NCI-H526 (cell line): ENCODE measurements around the gene MRPS10.

Experiments
- DNase-seq, 2 experiments: peaks; one replicate each; lab custom pipeline; 2025; lab: John Stamatoyannopoulos, UW

The MRPS10 gene

GRCh38 chr6:42217519-42218367 is at the start of gene MRPS10:
Gene MRPS10, minus strand, starts transcription at chr6:42217861. Its CDS starts 12 bp downstream, at chr6:42217849.
- peak; percentile 94 to 97 for DNase-seq

GRCh38 chr6:42266538-42266937 is 48.9 kb upstream of the MRPS10 start:
- no peak for DNase-seq

DNA sequence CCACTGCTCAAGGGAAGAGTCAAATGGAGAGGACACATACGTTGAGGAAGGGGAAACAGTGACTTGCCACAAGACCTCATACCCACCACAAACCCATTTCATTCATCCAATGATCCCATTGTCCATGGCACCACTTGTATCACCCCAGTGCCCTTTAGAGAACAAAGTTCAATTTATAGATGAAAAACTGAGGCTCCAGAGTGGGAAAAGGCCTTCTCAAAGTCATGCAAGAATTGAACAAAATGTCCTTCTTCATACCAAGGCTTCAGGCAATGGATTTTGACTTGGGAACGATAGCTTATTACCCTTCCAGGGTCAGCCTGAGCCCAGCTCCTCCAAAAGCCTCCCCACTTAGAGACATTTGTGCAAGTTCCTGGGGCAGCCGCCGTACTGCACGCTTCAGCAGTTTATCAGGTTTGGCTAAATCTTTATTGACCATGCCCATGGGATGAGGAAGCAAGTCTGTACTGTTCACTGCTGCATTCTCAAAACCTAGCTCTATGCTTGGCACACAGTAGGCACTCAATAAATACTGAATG is 47.3 kb upstream of the MRPS10 start:
- no peak for DNase-seq

DNA sequence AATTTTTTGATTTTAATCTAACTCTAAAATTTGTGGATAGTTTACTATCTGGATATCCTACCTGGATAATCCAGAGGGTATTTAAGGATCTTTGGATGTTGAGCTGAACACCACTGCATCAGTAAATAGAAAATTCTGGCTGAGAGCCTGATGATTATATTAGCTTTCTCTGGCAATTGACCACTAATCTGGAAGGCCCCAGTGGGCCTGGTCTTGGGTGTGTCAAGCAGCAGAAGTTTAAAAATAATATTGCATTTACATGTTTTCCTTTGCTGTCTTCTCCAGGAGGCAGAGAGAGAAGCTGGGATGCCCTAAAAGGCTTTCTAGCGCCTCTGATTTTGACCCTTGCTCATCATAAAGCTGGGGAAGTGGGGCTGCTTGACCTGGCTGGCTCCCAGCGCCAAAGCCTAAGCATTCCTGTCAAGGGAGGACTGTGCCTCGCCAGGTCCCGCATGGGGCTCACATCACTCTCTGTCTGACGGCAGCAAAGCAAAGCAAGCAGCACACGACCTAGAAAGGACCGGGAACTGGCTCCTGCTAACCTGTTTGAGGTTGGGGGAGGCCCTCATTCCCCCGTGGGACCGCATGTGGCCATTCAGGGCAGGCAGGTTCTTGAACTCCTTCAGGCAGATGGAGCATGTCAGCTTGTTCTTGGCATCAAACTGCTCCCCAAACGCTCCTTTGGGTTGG is 46.6 kb upstream of the MRPS10 start:
- DNase-seq, result no peak

DNA sequence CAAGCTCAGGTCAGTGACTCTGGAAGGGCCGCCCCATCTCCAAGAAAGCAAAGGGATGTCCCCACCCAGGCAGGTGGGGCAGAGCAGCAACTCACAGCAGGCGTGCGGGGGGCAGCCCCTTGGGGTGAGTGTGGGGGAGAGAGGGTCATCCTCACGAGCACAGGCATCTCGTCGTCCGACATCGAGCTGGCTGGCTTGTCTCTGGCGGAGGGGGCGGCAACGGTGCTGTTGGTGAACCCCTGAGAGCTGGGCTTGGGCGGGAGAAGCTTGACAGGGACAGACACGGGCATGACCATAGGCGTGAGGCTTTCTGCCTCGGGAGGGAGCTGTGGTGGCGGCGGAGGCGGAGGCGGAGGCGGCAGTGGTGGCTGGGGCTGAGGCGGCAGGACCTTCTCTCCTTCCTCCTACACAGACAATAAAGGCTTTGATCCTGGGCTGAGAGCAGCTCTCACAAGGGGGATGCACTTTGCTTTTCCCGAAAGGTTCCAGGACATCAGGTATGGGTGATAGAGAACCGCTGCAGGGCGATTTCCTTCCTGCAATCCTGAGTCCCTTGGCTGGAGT is 45.6 kb upstream of the MRPS10 start:
- DNase-seq, result no peak

DNA sequence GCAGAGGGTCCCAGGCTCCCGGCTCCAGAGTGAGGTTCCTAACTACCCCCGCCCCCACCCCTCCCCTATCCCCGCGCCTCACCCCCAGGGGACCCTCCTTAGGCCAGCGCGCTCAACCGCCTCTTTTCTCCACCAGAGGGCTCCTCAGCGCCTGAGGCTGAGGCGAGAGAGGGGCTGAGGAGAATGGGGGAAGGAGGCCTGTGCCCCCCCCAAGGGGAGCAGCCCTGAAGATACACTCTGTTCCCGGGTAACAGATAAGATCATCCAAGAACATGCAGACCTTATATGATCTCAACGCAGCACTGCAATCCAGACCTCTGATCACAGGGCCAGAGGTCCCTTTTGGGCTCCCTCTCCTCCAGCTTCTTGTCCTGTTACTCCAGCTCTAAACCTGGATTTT is 43.3 kb upstream of the MRPS10 start:
- DNase-seq, result peak in 1 of 2 experiments; percentile 51

- no peak for DNase-seq
These were observed 42.8 kb upstream of the MRPS10 start for GRCh38 chr6:42260396-42260888.

- no peak for DNase-seq
These were observed 42.3 kb upstream of the MRPS10 start for GRCh38 chr6:42259841-42260395.

DNA sequence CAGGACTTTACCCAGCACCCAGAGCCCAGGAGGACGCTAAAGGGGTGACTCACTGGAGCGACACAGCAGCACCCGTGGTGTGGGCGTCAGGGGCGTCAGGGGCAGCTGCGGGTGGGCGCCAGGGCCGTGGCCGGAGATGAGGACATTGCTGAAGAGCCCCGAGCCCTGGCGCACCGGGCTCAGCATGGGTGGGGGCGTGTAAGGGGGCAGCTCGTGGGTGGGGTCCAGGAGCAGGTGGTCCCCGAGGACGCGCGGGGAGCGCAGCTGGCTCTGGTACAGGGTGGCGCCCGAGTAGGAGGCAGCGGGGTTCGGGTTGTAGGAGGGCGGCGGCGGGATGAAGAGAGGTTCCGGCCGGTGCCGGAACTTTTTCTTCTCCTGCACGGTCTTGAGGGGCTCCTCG is 41.6 kb upstream of the MRPS10 start:
- DNase-seq, result no peak

DNA sequence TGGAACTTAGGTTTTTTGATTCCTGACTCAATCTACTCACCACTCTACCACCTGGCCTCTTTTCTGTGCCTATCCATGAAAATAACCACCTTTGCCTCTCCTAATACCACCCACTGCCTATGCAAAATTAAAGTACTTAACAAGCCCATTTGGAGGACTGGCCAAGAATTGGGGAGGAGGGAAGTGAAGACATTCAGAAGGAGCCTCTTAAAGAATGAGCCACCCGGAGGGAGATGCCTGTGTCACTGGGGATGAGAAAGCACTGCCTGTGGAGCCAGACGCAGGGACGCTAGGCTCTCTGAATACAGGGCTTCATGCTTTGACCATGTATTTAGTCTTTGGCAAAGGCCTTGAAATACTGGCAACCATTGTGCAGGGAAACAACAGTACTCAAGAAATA is 40.0 kb upstream of the MRPS10 start:
- DNase-seq, result no peak

DNA sequence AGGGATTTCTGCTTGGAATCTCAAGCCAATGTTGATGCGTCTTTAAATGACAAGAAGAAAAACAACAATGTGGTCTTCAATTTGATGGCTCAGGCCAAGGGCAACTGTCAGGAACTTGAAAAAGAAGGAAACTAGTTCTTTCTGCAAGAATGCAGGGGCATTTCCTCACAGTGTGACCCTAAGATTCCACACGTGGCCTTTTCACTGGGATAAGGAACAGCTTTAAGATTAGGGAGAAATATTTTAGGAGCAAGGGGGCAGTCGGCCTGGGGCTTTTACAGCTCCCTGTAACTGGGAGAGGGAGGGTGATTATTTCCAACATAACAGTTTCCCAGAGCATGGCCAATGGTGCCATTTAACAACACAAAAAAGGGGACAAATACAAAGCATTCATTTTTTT is 39.4 kb upstream of the MRPS10 start:
- DNase-seq, result no peak

DNA sequence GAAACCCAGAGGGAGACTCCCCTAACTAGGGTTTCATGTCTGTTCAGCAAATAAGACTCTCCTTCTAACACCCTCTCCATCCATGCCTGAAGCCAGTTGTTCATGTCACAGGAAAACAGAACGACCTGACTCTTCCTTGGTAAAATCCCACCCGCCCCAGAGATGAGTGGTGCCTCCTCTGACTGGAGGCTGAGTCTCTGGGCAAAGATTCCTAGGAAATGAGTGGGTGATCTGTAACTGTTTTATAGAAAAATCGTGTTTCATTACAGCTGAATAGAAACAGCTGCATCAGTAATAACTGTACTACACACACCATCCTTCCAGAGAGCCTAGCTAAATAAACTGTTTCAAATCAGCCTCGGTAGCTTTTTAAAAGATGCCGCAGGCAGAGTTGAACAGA is 37.4 kb upstream of the MRPS10 start:
- no peak for DNase-seq

DNA sequence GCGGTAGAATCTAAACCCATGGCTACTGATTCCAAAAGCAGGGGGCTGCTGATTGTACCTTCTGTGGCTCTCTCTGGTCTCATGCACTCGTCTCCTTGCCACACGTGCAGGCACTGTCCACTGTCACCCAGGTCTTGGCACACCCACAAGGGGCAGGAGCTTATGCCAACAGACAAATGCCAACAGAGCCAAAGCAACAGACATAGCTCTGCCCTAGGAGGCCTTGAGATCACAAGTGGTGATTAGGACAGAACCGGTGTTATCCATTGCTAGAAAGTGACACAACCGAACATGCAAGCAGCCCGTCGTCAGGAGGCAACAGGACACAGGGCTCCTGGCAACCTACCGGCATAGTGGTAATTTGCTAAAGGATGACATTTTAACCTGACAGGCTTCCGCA is 36.8 kb upstream of the MRPS10 start:
- DNase-seq, result no peak

DNA sequence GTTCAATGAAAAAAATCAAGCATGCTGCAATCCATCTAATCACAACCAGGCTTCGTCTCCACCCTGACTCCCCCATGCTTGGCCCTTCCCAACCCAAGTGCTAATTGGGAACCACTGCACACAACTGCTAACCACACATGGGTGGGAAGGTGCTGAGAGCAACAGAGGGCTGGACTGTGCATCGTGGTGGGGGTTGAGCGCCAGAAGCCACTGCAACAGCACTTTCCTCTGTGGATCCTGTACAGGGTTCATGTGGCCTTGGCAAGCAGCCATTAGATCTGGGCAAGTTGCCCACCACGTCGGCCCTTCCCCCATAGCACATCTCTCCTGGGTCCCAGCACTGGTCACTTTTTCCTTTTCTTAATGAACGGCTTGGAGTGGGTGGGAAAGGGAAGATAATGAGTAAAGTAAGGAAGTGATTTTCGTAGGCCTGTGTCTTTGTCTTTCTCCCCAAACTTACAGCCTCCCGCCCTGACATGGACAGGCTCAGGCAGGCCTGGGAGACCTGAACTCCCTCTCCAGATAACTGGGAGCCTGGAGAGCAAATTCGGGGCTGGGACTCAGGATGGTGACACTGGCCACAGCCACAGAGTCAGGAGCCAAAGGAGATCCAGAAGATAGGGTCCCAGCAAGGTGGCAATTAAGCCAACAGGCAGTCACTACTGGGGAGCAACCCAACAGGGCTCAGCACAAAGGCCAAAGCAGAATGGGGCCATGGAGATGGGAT is 34.4 kb upstream of the MRPS10 start:
- DNase-seq, result no peak

DNA sequence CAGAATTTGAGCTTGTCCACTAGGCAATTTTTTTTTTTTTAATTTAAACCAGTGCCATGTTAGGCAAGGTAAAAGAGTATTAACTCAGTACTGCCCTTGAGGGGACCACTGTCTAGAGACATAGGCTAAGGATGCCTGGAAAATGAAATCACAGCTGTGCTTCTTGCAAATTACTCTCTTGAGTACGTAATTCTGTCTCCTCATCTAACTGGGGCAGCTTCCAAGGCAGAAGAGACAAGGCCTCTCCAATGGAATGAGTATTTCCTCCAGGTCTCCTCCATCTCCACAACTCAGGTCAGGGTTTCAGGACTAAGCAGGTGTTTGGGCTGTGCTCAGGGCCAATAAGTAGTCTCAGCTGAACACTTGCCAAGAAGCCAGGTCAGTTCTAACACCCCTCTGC is 33.8 kb upstream of the MRPS10 start:
- DNase-seq, result no peak

DNA sequence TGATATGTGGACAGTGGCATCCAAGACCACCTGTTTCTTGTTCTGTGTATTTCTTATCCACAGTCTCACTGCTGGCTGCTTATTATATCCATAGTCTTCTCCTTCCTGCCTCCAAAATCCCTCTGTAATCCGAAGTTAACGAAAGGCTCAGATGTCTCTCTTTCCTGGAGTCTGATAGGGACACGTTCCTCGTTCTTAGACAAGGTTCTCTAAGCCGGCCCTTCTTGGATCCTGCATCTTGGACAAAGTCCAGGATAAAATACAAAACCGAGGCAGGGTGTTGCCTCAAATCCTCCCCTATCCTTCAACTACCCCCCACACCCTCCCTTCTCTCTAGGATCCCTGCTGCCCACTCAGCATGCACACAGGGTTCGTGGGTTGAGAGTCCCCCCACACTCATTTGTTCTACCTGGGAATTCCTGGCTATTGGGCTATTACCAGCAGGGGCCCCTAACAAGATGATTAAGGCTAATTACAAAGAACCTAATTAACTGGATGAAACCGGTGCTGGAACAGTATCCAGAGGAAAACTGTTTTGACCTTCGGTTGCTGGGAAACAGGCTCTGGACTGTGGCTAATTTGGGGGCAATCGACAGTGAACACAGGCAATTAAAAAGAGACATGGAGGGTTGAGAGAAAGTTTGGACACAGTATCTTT is 32.7 kb upstream of the MRPS10 start:
- no peak for DNase-seq

DNA sequence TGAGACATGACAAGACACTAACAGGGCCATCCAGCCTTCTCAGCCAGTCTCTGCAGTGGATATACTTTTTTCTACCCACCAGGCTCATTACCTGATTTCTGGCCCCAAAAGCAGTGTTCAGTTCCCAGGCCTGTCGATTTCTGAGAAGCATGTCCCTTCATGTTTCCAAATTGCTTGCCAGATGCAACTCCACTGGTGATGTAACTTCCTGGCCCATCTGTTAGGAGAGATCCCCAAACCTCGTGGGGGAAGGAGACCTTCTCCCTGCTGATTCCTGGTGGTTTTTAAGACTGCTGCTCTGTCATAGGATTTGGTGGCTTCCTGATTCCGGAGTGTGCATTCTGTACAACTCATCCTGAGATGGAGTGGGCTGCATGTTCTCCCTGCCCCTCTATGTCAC is 31.6 kb upstream of the MRPS10 start:
- no peak for DNase-seq

DNA sequence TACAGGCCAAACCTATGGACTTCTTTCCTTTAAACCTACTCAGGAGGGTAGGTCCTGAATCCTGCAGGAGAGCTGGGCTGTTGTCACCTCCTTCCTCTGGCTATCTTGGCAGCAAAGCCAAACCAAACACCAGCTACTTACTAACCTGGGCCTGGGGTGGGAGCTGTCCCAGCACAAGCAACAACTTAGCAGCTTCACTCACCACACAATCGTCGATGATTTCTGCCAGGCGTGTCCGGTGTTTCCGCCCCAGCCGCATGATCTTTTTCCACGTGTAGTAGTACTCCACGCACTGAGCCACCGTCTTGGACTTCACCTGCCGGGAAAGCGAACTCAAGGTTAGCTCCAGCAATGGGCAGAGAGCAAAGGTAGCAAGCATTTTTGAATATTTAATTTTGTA is 25.4 kb upstream of the MRPS10 start:
- no peak for DNase-seq

DNA sequence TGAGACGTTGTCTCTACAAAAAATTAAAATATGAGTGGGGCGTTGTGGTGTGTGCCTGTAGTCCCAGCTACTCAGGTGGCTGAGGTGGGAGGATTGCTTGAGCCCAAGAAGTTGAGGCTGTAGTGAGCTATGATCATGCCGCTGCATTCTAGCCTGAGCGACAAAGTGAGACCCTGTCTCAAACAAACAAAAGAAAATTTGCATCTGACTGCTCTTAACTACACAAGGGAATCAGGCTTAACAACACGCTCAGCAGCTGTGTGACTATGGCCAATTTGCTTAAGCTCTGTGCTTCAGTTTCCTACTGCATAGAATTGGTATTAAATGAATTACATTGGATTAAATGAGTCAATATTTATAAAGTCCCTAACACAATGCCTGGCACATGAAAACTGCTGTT is 24.3 kb upstream of the MRPS10 start:
- DNase-seq, result peak; percentile 73 to 84

GRCh38 chr6:42239736-42240375 is 22.2 kb upstream of the MRPS10 start:
- DNase-seq, result no peak

GRCh38 chr6:42239333-42239732 is 21.7 kb upstream of the MRPS10 start:
- DNase-seq, result no peak
